ENCODE measurements around the gene SPTLC2. TPM values are rescaled to one million over a fixed set of nuclear protein-coding genes. Genes with fewer than 3 reads are reported as not detected.

The SPTLC2 gene
- total RNA-seq, 2 experiments from 2014 or later: 23.7 to 30.2 TPM

DNA sequence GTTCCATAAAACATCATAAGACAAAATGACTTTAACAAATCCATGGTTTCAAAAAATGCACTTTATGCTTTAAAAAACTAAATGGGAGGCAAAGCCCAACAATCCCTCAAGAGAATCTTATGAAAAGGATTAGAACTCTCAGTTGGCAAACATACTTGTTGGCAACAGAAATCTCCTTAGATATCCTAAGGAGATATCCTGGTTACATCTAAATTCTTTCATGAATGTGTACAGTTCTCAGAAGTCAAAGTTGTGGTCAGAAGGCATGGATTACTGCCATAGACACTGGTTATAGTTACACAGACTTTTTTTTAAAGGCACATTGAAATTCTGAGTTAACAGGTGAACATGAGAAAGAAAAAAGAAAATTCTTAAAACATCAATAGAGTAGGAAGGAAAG lies 100.3 kb downstream of the SPTLC2 start:
- no peak for DNase-seq
- CTCF ChIA-PET: interaction anchor here (1.4 kb wide), 1 partner anchor 9 kb away, joined by 3 read pairs; no protein-coding TSS in a partner anchor
- no peaks in the 10 kb centered on the region for H3K4me1 Mint-ChIP-seq (ENCODE audit: low read depth)
- H3K9me3 Mint-ChIP-seq: no peaks in the 10 kb centered on the region
- no peak overlapping the region for H3K4me3 Mint-ChIP-seq
- H3K27me3 Mint-ChIP-seq: no peaks in the 10 kb centered on the region
- no peak for TF ChIP-seq CTCF (IDR thresholded peaks at IDR 0.05)
- H3K27ac Mint-ChIP-seq: no peak overlapping the region
- peaks cover 38% of the 10 kb centered on the region for H3K36me3 Mint-ChIP-seq (ENCODE audit: low read depth)
- POLR2A ChIA-PET: no interaction called here
- intact Hi-C loops (cut with micrococcal nuclease): no loop called here
- ATAC-seq: no peak

- intact Hi-C loops (cut with micrococcal nuclease): no loop called here
- H3K4me3 Mint-ChIP-seq: no peak overlapping the region
- ChIA-PET POLR2A (no interaction called here), CTCF (interaction anchor here (1.0 to 1.8 kb wide), 2 partner anchors 10 to 40 kb away, joined by 3 to 6 read pairs; no protein-coding TSS in a partner anchor)
- ATAC-seq (no peak), DNase-seq (no peak)
- no peaks in the 10 kb centered on the region for H3K4me1 Mint-ChIP-seq (ENCODE audit: low read depth)
- peaks cover 35% of the 10 kb centered on the region for H3K36me3 Mint-ChIP-seq (ENCODE audit: low read depth)
- no peak overlapping the region for H3K27ac Mint-ChIP-seq
- no peaks in the 10 kb centered on the region for H3K27me3 Mint-ChIP-seq
- no peak for TF ChIP-seq CTCF (IDR thresholded peaks at IDR 0.05)
- no peaks in the 10 kb centered on the region for H3K9me3 Mint-ChIP-seq
Measured at GRCh38 chr14:77511486-77512162, 104.8 kb downstream of the SPTLC2 start.

GRCh38 chr14:77509366-77509765 lies 107.1 kb downstream of the SPTLC2 start:
- no peak for ATAC-seq

GRCh38 chr14:77508876-77509275 lies 107.6 kb downstream of the SPTLC2 start:
- ChIA-PET CTCF (interaction anchor here (0.8 kb wide), 1 partner anchor 105 kb away, joined by 3 read pairs; no protein-coding TSS in a partner anchor), POLR2A (interaction anchor here (1.1 kb wide), 1 partner anchor 144 kb away, joined by 4 read pairs; no protein-coding TSS in a partner anchor)
- Mint-ChIP-seq H3K4me1 (ENCODE audit: low read depth) (no peaks in the 10 kb centered on the region), H3K27me3 (no peaks in the 10 kb centered on the region), H3K9me3 (no peaks in the 10 kb centered on the region), H3K27ac (no peak overlapping the region), H3K4me3 (no peak overlapping the region), H3K36me3 (ENCODE audit: low read depth) (peaks cover 34% of the 10 kb centered on the region)
- intact Hi-C loops (cut with micrococcal nuclease): no loop called here
- no peak for DNase-seq
- ATAC-seq: no peak
- no peak for TF ChIP-seq CTCF (IDR thresholded peaks at IDR 0.05)

More at GRCh38 chr14:77509366-77509765, 107.1 kb downstream of the SPTLC2 start:
- ChIA-PET CTCF (interaction anchor here (0.8 kb wide), 1 partner anchor 104 kb away, joined by 3 read pairs; no protein-coding TSS in a partner anchor), POLR2A (interaction anchor here (1.1 kb wide), 1 partner anchor 143 kb away, joined by 4 read pairs; no protein-coding TSS in a partner anchor)
- Mint-ChIP-seq H3K27me3 (no peaks in the 10 kb centered on the region), H3K4me3 (no peak overlapping the region), H3K27ac (no peak overlapping the region), H3K36me3 (ENCODE audit: low read depth) (peaks cover 34% of the 10 kb centered on the region), H3K4me1 (ENCODE audit: low read depth) (no peaks in the 10 kb centered on the region), H3K9me3 (no peaks in the 10 kb centered on the region)
- no peak for DNase-seq
- intact Hi-C loops (cut with micrococcal nuclease): no loop called here
- no peak for TF ChIP-seq CTCF (IDR thresholded peaks at IDR 0.05)

GRCh38 chr14:77508249-77508648 lies 108.2 kb downstream of the SPTLC2 start:
- no peak overlapping the region for H3K27ac Mint-ChIP-seq
- no peaks in the 10 kb centered on the region for H3K27me3 Mint-ChIP-seq
- H3K9me3 Mint-ChIP-seq: peaks cover 2% of the 10 kb centered on the region
- CTCF ChIA-PET: interaction anchor here (0.8 kb wide), 1 partner anchor 105 kb away, joined by 3 read pairs; no protein-coding TSS in a partner anchor
- TF ChIP-seq CTCF (IDR thresholded peaks at IDR 0.05): no peak
- peaks cover 34% of the 10 kb centered on the region for H3K36me3 Mint-ChIP-seq (ENCODE audit: low read depth)
- POLR2A ChIA-PET: interaction anchor here (1.1 kb wide), 1 partner anchor 145 kb away, joined by 4 read pairs; no protein-coding TSS in a partner anchor
- no peak for DNase-seq
- intact Hi-C loops (cut with micrococcal nuclease): no loop called here
- no peaks in the 10 kb centered on the region for H3K4me1 Mint-ChIP-seq (ENCODE audit: low read depth)
- ATAC-seq: no peak
- H3K4me3 Mint-ChIP-seq: no peak overlapping the region
